Measurements from ENCODE around the gene MST1R. TPM values are rescaled to one million over a fixed set of nuclear protein-coding genes. Genes with fewer than 3 reads are reported as not detected.

MST1R gene
- total and polyA plus RNA-seq, 2 experiments from 2014 or later = 3.7 to 3.9 TPM

DNA sequence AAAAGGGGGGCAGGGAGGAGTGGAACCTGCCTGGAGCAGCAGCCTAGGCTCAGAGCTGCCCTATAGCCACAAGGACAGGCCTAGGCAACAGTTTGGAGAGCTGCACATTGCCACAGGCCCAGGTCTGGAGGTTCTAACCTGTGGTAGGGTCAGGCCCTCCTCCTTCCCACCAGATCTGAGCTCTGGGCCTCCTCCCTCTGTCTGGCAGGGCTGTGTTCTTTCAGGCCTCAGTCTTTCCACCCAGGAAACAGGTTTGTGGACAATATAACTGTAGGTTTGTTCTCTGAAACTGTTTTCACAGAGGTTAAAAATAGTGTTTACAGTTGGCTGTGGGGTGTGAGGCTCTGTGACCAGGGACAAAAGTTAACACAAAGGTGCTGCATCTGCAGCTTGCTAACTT, 25.0 kb downstream of the MST1R start (continued):
- TF ChIP-seq, protein P1, sequence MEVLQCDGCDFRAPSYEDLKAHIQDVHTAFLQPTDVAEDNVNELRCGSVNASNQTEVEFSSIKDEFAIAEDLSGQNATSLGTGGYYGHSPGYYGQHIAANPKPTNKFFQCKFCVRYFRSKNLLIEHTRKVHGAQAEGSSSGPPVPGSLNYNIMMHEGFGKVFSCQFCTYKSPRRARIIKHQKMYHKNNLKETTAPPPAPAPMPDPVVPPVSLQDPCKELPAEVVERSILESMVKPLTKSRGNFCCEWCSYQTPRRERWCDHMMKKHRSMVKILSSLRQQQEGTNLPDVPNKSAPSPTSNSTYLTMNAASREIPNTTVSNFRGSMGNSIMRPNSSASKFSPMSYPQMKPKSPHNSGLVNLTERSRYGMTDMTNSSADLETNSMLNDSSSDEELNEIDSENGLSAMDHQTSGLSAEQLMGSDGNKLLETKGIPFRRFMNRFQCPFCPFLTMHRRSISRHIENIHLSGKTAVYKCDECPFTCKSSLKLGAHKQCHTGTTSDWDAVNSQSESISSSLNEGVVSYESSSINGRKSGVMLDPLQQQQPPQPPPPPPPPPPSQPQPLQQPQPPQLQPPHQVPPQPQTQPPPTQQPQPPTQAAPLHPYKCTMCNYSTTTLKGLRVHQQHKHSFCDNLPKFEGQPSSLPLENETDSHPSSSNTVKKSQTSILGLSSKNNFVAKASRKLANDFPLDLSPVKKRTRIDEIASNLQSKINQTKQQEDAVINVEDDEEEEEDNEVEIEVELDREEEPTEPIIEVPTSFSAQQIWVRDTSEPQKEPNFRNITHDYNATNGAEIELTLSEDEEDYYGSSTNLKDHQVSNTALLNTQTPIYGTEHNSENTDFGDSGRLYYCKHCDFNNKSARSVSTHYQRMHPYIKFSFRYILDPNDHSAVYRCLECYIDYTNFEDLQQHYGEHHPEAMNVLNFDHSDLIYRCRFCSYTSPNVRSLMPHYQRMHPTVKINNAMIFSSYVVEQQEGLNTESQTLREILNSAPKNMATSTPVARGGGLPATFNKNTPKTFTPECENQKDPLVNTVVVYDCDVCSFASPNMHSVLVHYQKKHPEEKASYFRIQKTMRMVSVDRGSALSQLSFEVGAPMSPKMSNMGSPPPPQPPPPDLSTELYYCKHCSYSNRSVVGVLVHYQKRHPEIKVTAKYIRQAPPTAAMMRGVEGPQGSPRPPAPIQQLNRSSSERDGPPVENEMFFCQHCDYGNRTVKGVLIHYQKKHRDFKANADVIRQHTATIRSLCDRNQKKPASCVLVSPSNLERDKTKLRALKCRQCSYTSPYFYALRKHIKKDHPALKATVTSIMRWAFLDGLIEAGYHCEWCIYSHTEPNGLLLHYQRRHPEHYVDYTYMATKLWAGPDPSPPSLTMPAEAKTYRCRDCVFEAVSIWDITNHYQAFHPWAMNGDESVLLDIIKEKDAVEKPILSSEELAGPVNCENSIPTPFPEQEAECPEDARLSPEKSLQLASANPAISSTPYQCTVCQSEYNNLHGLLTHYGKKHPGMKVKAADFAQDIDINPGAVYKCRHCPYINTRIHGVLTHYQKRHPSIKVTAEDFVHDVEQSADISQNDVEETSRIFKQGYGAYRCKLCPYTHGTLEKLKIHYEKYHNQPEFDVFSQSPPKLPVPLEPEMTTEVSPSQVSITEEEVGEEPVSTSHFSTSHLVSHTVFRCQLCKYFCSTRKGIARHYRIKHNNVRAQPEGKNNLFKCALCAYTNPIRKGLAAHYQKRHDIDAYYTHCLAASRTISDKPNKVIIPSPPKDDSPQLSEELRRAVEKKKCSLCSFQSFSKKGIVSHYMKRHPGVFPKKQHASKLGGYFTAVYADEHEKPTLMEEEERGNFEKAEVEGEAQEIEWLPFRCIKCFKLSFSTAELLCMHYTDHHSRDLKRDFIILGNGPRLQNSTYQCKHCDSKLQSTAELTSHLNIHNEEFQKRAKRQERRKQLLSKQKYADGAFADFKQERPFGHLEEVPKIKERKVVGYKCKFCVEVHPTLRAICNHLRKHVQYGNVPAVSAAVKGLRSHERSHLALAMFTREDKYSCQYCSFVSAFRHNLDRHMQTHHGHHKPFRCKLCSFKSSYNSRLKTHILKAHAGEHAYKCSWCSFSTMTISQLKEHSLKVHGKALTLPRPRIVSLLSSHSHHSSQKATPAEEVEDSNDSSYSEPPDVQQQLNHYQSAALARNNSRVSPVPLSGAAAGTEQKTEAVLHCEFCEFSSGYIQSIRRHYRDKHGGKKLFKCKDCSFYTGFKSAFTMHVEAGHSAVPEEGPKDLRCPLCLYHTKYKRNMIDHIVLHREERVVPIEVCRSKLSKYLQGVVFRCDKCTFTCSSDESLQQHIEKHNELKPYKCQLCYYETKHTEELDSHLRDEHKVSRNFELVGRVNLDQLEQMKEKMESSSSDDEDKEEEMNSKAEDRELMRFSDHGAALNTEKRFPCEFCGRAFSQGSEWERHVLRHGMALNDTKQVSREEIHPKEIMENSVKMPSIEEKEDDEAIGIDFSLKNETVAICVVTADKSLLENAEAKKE (CRISPR knock-in tag; IDR thresholded peaks at IDR 0.05) = no peak
- TF ChIP-seq STAT1 (IDR thresholded peaks at IDR 0.05; ENCODE audit: unreplicated experiment) = no peak

DNA sequence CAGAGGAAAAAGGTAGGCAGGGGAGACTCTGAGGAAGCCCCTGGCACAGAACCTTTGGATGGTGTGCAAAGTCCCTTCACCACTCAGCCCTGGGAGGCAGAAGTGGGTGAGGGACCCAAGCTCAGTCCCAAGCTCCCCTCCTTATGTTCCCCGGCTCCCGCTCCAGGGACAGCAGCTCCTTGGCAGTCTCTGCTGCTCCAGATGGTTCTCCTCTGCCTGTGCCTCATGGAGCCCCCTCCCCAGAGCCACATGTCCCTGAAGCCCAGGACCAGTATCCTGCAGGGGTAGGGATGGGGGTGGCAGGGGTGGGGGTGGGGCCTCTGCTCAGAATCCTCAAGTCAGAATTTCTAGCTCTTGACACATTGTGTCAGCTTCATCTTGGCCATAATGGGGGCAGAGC, 26.0 kb downstream of the MST1R start:
- H3K4me3 ChIP-seq = no peak overlapping the region
- Mint-ChIP-seq H3K4me3 (no peak overlapping the region), H3K9me3 (no peaks in the 10 kb centered on the region; the same call in 2 of the 3 replicates), H3K27ac (no peak overlapping the region), H3K4me1 (peaks cover 29% of the 10 kb centered on the region), H3K27me3 (ENCODE audit: insufficient read depth, low read depth, poor library complexity) (peaks cover 7% of the 10 kb centered on the region), H3K36me3 (ENCODE audit: low read depth) (no peaks in the 10 kb centered on the region)
- H3K27me3 ChIP-seq (ENCODE audit: insufficient read depth) = no peaks in the 10 kb centered on the region
- DNase-seq (ENCODE audit: low spot score) (no peak), ATAC-seq (no peak)
- H3K9me2 ChIP-seq (ENCODE audit: insufficient read depth) = no peaks in the 10 kb centered on the region
- H3K4me2 ChIP-seq = no peak overlapping the region
- H3F3A ChIP-seq (replicated peaks; ENCODE audit: low read depth) = 0 out of 2 replicates have a peak, but pooled peaks cover 4% of the 10 kb centered on the region
- H3K79me2 ChIP-seq (replicated peaks; ENCODE audit: insufficient read depth) = no peaks in the 10 kb centered on the region
- H4K20me1 ChIP-seq (replicated peaks; ENCODE audit: insufficient read depth) = no peaks in the 10 kb centered on the region
- H3K4me1 ChIP-seq (ENCODE audit: insufficient read depth) = peaks cover 23% of the 10 kb centered on the region
- no peaks in the 10 kb centered on the region for H3K36me3 ChIP-seq (ENCODE audit: insufficient read depth)
- H3K27ac ChIP-seq (ENCODE audit: low read depth) = no peak overlapping the region
- no peak overlapping the region for H2AFZ ChIP-seq
- no peak for TF ChIP-seq EZH2phosphoT487 (IDR thresholded peaks at IDR 0.05; ENCODE audit: unreplicated experiment)
- no peak for TF ChIP-seq CREB1 (CRISPR knock-in tag; IDR thresholded peaks at IDR 0.05; ENCODE audit: low read depth)
- no peak for TF ChIP-seq NANOG (IDR thresholded peaks at IDR 0.05; ENCODE audit: borderline replicate concordance)
- TF ChIP-seq, protein P2, sequence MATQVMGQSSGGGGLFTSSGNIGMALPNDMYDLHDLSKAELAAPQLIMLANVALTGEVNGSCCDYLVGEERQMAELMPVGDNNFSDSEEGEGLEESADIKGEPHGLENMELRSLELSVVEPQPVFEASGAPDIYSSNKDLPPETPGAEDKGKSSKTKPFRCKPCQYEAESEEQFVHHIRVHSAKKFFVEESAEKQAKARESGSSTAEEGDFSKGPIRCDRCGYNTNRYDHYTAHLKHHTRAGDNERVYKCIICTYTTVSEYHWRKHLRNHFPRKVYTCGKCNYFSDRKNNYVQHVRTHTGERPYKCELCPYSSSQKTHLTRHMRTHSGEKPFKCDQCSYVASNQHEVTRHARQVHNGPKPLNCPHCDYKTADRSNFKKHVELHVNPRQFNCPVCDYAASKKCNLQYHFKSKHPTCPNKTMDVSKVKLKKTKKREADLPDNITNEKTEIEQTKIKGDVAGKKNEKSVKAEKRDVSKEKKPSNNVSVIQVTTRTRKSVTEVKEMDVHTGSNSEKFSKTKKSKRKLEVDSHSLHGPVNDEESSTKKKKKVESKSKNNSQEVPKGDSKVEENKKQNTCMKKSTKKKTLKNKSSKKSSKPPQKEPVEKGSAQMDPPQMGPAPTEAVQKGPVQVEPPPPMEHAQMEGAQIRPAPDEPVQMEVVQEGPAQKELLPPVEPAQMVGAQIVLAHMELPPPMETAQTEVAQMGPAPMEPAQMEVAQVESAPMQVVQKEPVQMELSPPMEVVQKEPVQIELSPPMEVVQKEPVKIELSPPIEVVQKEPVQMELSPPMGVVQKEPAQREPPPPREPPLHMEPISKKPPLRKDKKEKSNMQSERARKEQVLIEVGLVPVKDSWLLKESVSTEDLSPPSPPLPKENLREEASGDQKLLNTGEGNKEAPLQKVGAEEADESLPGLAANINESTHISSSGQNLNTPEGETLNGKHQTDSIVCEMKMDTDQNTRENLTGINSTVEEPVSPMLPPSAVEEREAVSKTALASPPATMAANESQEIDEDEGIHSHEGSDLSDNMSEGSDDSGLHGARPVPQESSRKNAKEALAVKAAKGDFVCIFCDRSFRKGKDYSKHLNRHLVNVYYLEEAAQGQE (IDR thresholded peaks at IDR 0.05; ENCODE audit: unreplicated experiment) = no peak
- TF ChIP-seq STAT1 (IDR thresholded peaks at IDR 0.05; ENCODE audit: unreplicated experiment) = no peak
- TF ChIP-seq, protein P3, sequence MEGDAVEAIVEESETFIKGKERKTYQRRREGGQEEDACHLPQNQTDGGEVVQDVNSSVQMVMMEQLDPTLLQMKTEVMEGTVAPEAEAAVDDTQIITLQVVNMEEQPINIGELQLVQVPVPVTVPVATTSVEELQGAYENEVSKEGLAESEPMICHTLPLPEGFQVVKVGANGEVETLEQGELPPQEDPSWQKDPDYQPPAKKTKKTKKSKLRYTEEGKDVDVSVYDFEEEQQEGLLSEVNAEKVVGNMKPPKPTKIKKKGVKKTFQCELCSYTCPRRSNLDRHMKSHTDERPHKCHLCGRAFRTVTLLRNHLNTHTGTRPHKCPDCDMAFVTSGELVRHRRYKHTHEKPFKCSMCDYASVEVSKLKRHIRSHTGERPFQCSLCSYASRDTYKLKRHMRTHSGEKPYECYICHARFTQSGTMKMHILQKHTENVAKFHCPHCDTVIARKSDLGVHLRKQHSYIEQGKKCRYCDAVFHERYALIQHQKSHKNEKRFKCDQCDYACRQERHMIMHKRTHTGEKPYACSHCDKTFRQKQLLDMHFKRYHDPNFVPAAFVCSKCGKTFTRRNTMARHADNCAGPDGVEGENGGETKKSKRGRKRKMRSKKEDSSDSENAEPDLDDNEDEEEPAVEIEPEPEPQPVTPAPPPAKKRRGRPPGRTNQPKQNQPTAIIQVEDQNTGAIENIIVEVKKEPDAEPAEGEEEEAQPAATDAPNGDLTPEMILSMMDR (conservative IDR thresholded peaks at IDR 0.05; ENCODE audit: low read depth in 2 of 2) = no peak
- no peak for TF ChIP-seq ZNF114 (CRISPR knock-in tag; IDR thresholded peaks at IDR 0.05)
- no peak for TF ChIP-seq JUNB (IDR thresholded peaks at IDR 0.05; ENCODE audit: unreplicated experiment)
- no peak for TF ChIP-seq ZNF331 (CRISPR knock-in tag; IDR thresholded peaks at IDR 0.05; ENCODE audit: low read depth)
- no peak for TF ChIP-seq EZH2 (IDR thresholded peaks at IDR 0.05; ENCODE audit: low read depth, unreplicated experiment)
- TF ChIP-seq, protein P4, sequence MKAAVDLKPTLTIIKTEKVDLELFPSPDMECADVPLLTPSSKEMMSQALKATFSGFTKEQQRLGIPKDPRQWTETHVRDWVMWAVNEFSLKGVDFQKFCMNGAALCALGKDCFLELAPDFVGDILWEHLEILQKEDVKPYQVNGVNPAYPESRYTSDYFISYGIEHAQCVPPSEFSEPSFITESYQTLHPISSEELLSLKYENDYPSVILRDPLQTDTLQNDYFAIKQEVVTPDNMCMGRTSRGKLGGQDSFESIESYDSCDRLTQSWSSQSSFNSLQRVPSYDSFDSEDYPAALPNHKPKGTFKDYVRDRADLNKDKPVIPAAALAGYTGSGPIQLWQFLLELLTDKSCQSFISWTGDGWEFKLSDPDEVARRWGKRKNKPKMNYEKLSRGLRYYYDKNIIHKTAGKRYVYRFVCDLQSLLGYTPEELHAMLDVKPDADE (IDR thresholded peaks at IDR 0.05) = no peak
- TF ChIP-seq POLR2AphosphoS5 (IDR thresholded peaks at IDR 0.05; ENCODE audit: low read depth) = no peak
